ENCODE measurements around the gene ENOX2. TPM values are rescaled to one million over a fixed set of nuclear protein-coding genes. Genes with fewer than 3 reads are reported as not detected.

ENOX2 gene
- polyA plus RNA-seq, 1 donor (not counting 4 experiments of a cell fraction or from before 2014, with no cell fraction given), result 24.5 TPM

GRCh38 chrX:130876226-130876625 is 26.8 kb downstream of the ENOX2 start:
- DNase-seq (ENCODE audit: low read depth, low spot score) (no peak), FAIRE-seq (no peak)
- Histone ChIP-seq H3K9ac (ENCODE audit: control insufficient read depth, extremely low read depth, insufficient read depth, low read length) (no peak overlapping the region), H3K4me2 (ENCODE audit: control insufficient read depth, extremely low read depth, insufficient read depth, low read depth, low read length) (no peak overlapping the region), H3K36me3 (ENCODE audit: control insufficient read depth in 2 of 2, extremely low read depth in 1 of 2, insufficient read depth in 2 of 2, low read length in 2 of 2) (no peaks in the 10 kb centered on the region), H4K20me1 (ENCODE audit: control insufficient read depth, extremely low read depth, insufficient read depth, low read length) (no peaks in the 10 kb centered on the region), H3K9me1 (ENCODE audit: control insufficient read depth, extremely low read depth, insufficient read depth, low read length) (no peaks in the 10 kb centered on the region), H3K27me3 (ENCODE audit: control insufficient read depth, extremely low read depth, insufficient read depth, low read length) (no peaks in the 10 kb centered on the region), H2AFZ (ENCODE audit: control insufficient read depth, low read length) (no peak overlapping the region), H3K4me1 (ENCODE audit: control insufficient read depth, extremely low read depth, insufficient read depth, low read length) (peaks cover 3% of the 10 kb centered on the region), H3K9me3 (ENCODE audit: control insufficient read depth, low read depth, low read length) (no peaks in the 10 kb centered on the region), H3K27ac (ENCODE audit: control insufficient read depth, insufficient read depth, low read length) (no peak overlapping the region), H3K79me2 (ENCODE audit: control insufficient read depth, insufficient read depth, low read length) (no peaks in the 10 kb centered on the region), H3K4me3 (ENCODE audit: control insufficient read depth in 2 of 3, extremely low read depth in 1 of 3, insufficient read depth in 2 of 3, low read depth in 1 of 3, low read length in 3 of 3) (no peak overlapping the region)
- dilution Hi-C loops (cut with MboI; ENCODE audit: extremely low pct_ligation_motif_present, low sequenced_read_pairs), result no loop called here
- TF ChIP-seq EZH2 (IDR thresholded peaks at IDR 0.05; ENCODE audit: low read length) (no peak), CTCF (optimal IDR thresholded peaks at IDR 0.05 in 1 of 3, IDR thresholded peaks at IDR 0.05 in 1 of 3, conservative IDR thresholded peaks at IDR 0.05 in 1 of 3; ENCODE audit: extremely low read depth in 1 of 3, insufficient read depth in 2 of 3, low read length in 3 of 3) (no peak)

GRCh38 chrX:130874751-130875150 is 28.3 kb downstream of the ENOX2 start:
- Histone ChIP-seq H3K27ac (ENCODE audit: control insufficient read depth, insufficient read depth, low read length) (no peak overlapping the region), H3K27me3 (ENCODE audit: control insufficient read depth, extremely low read depth, insufficient read depth, low read length) (no peaks in the 10 kb centered on the region), H3K9ac (ENCODE audit: control insufficient read depth, extremely low read depth, insufficient read depth, low read length) (no peak overlapping the region), H4K20me1 (ENCODE audit: control insufficient read depth, extremely low read depth, insufficient read depth, low read length) (no peaks in the 10 kb centered on the region), H3K4me1 (ENCODE audit: control insufficient read depth, extremely low read depth, insufficient read depth, low read length) (peaks cover 3% of the 10 kb centered on the region), H3K36me3 (ENCODE audit: control insufficient read depth in 2 of 2, extremely low read depth in 1 of 2, insufficient read depth in 2 of 2, low read length in 2 of 2) (no peaks in the 10 kb centered on the region), H3K4me2 (ENCODE audit: control insufficient read depth, extremely low read depth, insufficient read depth, low read depth, low read length) (no peak overlapping the region), H3K9me3 (ENCODE audit: control insufficient read depth, low read depth, low read length) (no peaks in the 10 kb centered on the region), H3K4me3 (ENCODE audit: control insufficient read depth in 2 of 3, extremely low read depth in 1 of 3, insufficient read depth in 2 of 3, low read depth in 1 of 3, low read length in 3 of 3) (no peak overlapping the region), H3K79me2 (ENCODE audit: control insufficient read depth, insufficient read depth, low read length) (no peaks in the 10 kb centered on the region), H2AFZ (ENCODE audit: control insufficient read depth, low read length) (no peak overlapping the region), H3K9me1 (ENCODE audit: control insufficient read depth, extremely low read depth, insufficient read depth, low read length) (no peaks in the 10 kb centered on the region)
- FAIRE-seq, result no peak
- TF ChIP-seq CTCF (optimal IDR thresholded peaks at IDR 0.05 in 1 of 3, IDR thresholded peaks at IDR 0.05 in 1 of 3, conservative IDR thresholded peaks at IDR 0.05 in 1 of 3; ENCODE audit: extremely low read depth in 1 of 3, insufficient read depth in 2 of 3, low read length in 3 of 3) (no peak), EZH2 (IDR thresholded peaks at IDR 0.05; ENCODE audit: low read length) (no peak)
- DNase-seq (ENCODE audit: low read depth, low spot score), result no peak
- dilution Hi-C loops (cut with MboI; ENCODE audit: extremely low pct_ligation_motif_present, low sequenced_read_pairs), result no loop called here
